Measurements from ENCODE around the gene POU5F1.
A peak's percentile ranks its signal among the peaks of the same experiment; 100 is the strongest.
"Not testable (repeated sequence)": the region's sequence is repeated elsewhere in the genome, so short reads cannot be mapped to it uniquely, and the experiment has no call there.

Gene POU5F1

GRCh38 chr6:31170600-31170881 lies at the start of gene POU5F1:
TSS of gene POU5F1 (minus strand) at chr6:31170682. CDS start at chr6:31170620, 62 bp downstream.
- no peak for DNase-seq

- DNase-seq: no peak
These were observed 45.9 kb upstream of the POU5F1 start for GRCh38 chr6:31216208-31216898.

DNA sequence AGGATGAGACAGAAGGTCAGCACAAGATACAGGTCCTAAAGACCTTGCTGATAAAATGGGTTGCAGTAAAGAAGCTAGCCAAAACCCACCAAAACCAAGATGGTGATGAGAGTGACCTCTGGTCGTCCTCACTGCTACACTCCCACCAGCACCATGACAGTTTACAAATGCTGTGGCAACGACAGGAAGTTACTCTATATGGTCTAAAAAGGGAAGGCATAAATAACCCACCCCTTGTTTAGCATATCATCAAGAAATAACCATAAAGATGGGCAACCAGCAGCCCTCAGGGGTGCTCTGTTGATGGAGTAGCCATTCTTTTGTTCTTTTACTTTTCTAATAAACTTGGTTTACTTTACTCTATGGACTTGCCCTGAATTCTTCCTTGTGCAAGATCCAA lies 44.7 kb upstream of the POU5F1 start:
- DNase-seq: not testable (repeated sequence)

DNA sequence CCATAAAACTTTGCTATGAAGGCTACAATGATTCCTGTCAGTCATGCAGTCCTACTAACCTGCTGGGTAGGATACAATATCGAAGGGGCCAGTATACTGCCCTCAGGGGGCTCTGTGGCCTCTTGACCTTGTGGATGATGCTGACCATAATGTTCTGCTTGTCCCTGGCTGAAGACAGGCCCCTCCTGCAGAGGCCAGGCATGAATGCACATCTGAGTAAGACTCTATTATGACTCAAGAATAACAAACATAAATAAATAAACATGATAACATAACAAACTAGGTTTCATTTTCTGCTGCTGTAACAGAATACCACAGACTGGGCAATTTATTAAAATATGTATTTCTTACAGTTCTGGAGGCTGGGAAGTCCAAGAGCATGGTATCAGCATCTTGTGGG lies 44.0 kb upstream of the POU5F1 start:
- DNase-seq: no peak

DNA sequence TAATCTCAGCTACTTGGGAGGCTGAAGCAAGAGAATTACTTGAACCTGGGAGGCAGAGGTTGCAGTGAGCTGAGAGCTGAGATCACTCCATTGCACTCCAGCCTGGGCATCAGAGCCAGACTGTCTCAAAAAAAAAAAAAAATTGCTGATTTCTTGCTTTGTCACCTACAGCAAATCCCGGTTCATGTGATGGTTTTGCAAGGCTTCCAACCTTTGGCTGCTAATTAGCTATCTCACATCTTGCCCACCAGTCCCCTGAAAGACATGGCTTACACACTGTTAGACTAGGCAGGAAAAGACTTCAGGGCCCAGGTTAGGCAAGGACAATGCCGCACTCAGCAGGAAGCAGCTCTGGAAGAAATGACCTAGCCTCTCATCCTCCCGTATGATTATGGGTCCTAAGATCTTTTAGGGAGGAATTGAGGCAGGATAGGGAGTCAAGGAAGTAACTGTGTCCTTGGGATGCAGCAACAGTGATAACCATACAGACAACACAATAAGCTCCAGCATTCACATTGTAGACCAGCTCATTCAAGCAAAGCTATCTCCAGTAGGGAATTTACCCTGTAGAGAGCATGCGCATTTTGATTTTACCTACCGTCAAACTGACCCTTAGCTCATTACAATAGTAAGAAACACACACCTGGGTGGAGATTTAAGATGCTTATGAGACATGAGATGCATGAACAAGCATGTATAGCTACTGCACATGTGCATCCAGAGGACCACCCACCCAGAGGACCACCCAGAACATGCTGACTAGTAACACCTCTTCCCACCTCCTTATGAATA lies 40.5 kb upstream of the POU5F1 start:
- no peak for DNase-seq

DNA sequence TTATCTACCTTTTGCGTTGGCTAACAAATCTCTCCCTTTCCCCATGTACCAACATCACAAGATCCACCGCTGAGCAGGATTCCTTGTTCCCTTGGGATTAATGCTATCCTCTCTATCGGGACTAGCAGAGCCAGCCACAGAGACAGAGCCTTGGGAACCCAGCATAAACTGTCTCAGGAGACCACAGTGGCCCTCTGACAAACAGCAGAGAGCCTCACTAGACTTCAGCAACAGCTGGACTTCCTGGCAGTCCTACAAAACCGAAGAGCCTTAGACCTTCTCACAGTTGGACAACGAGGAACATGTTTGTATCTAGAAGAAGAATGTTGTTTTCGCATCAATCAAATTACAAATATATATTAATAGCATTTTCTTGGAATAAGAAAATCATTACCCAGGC lies 39.6 kb upstream of the POU5F1 start:
- no peak for DNase-seq

GRCh38 chr6:31209137-31209536 lies 38.7 kb upstream of the POU5F1 start:
- DNase-seq: no peak

- no peak for DNase-seq
These were observed 38.0 kb upstream of the POU5F1 start for GRCh38 chr6:31208506-31208905.

DNA sequence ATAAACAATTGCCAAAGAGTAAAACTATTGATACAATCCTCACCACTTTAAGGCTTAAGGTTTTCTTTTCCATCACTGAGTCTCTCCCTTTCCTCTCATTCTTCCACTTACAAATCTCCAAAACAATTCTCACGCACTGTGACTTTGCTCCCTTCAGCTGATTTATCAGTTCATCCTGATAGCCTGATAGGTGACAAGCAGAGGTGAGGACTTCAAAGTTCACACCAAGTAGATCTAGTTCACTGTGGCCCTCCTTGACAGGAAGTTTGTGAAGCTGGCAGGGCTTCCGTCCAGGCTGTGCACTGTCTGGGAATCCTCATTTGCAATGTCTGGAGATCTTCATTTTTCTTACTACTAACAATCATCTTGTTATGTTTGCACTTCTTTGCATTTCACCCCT lies 35.2 kb upstream of the POU5F1 start:
- no peak for DNase-seq

DNA sequence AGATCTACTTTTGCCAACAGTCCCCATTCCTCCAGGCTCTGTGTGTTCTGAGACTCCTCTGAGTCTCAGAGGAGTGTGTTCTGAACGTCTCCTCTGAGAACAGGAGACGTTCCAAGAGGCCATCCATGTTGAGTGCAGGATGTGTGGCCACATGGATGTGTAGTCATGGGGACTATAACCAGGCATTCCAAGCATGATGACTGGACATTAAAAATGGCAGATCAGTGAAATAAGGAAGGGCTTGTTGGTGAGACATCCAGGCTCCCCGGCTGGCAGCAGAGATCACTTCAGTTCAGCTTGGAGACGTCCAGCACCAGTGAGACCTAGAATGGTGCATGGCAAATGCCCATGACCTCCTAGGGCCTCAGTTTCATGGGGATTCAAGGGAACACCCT lies 34.3 kb upstream of the POU5F1 start:
- no peak for DNase-seq

GRCh38 chr6:31203345-31203979 lies 33.0 kb upstream of the POU5F1 start:
- peak; percentile 34 for DNase-seq

DNA sequence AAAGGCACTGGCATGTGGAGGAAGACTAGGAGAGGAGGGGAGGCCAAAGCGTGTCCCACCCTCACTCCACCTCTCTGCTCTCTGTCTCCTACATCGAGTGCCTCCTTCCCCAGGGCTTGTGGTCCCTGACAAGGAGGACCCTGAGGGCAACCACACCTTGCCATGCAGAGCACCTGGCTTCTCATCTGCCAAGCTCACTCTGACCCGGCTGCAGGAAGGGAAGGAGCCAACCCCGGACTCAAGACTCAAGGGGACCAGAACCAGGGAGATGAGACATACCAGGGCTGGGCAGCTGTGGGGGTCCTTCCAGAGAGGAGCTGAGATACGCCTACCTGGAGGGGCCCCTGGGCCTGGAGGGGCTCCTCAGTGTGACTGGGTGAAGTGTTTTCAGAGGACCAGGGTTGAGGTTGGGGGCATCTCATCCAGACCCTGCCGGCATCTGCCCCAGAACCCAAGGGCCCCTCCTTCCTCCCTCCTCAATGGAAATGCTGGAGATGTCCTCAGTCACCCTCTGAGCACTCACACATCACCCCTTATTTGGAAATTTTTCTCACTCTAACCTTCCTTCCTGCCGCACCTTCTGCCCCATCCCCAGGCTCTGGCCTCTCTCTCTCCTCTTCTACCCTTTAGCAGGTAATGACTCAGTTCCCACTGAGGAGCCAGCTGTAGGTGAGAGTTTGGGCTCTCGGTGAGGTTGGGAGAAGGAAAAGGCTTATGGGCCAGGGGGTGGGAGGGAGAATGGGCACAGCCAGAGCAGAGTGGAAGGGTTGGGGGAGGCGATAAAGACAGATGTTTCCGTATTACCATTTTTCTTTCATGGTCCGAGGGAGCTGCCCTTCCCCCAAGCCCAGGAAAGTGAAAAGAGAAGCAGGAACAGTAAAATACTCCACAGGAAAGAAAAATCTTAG lies 32.0 kb upstream of the POU5F1 start:
- no peak for DNase-seq

- not testable (repeated sequence) for DNase-seq
These were observed 28.6 kb upstream of the POU5F1 start for GRCh38 chr6:31199105-31199452.

DNA sequence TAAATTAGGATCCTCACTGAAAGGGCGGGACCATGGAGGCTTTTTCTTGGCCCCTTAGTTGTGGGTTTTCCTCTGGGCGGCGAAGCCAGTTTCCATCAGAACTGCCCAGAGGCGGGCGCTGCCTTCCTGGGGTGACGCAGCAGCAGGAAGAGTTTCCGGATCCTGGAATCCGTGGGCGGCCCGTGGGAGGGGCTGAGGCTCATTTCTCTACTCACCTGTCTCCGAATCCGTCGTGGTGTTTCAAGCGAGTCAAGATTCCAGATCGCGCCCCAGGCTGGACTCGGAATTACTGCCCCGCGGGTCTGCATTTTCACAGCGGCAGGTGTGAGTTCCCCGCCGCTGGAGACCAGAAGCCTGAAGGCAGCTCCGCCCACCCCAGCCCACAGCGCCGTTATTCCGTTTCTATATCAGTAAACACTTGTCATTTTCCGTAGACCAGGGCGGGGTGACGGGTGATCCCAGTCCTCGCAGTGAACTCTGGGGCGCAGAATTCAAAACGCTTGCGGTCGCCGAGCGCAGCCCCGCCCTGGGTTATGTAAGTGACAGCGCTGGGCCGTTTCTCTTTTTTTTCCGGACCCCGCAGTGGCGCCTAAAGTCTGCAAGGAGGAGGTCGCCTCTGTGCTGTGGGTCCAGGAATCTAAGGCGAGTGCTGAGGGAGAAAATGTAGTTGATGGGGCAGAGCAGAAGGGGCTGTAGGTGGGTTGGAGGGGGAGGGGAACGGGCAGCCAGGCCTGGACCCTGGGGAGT lies 27.2 kb upstream of the POU5F1 start:
- peak; percentile 85 for DNase-seq

- not testable (repeated sequence) for DNase-seq
These were observed 26.0 kb upstream of the POU5F1 start for GRCh38 chr6:31196251-31197022.

DNA sequence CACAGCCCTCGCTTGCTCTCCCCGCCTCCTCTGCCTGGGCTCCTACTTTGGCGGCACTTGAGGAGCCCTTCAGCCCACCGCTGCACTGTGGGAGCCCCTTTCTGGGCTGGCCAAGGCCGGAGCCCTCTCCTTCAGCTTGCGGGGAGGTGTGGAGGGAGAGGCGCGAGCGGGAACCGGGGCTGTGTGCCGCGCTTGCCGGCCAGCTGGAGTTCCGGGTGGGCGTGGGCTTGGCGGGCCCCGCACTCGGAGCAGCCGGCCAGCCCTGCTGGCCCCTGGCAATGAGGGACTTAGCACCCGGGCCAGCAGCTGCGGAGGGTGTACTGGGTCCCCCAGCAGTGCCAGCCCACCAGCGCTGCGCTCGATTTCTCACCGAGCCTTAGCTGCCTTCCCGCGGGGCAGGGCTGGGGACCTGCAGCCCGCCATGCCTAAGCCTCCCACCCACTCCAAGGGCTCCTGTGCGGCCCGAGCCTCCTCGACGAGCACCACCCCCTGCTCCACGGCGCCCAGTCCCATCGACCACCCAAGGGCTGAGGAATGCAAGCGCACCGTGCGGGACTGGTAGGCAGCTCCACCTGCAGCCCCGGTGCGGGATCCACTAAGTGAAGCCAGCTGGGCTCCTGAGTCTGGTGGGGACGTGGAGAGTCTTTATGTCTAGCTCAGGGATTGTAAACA lies 25.0 kb upstream of the POU5F1 start:
- not testable (repeated sequence) for DNase-seq

DNA sequence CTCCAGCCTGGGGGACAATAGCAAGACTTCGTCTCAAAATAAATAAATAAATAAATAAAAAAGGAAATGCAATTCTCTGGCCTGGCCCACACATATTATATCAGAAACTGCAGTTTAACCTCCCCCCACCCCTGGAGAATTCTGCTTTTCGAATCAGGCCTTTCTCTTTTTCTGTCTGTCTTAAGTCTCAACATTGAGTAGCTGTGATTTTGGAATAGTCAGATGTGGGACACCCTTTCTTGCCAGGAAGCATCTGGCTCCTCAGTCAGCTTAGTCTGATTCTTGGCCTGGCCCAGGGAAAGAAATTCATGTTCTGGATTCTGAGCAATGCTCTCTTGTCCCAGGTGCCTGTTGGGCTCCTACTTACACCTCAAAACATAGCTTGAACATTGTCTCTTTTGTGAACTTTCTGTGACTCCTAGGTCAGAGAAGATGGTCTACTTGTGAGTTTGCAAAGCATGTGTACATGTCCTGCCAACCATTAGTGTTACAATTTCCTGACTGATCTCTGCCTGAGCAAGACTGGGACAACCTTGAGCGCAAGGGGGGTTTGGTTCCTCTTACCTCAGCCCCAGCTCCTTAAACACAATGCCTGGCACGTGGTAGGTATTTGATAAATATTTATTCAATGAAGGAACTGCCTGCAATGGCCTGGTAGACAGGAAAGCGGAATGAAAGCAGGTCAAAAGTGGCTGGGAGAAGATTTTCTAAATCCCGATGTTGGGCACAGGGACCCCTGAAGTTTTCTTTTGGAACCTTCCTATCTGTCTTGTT lies 23.8 kb upstream of the POU5F1 start:
- DNase-seq: no peak

DNA sequence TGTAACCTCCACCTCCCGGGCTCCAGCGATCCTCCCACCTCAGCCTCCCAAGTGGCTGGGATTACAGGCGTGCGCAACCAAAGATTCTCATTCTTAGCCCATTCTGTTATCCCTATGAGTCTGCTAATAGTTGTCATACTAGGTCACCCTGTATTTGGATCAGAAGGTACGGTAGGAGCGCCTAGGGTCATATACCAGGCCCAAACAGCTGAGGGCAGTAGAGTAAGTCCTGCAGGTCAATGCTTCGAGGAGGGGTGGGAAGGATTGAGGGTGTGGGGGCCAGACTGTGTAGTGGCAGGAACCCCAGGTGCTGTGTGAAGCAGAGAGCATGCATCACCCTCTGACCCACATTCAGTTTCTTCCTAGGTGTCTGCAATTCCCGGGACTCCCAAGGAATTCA lies 22.7 kb upstream of the POU5F1 start:
- DNase-seq: no peak

DNA sequence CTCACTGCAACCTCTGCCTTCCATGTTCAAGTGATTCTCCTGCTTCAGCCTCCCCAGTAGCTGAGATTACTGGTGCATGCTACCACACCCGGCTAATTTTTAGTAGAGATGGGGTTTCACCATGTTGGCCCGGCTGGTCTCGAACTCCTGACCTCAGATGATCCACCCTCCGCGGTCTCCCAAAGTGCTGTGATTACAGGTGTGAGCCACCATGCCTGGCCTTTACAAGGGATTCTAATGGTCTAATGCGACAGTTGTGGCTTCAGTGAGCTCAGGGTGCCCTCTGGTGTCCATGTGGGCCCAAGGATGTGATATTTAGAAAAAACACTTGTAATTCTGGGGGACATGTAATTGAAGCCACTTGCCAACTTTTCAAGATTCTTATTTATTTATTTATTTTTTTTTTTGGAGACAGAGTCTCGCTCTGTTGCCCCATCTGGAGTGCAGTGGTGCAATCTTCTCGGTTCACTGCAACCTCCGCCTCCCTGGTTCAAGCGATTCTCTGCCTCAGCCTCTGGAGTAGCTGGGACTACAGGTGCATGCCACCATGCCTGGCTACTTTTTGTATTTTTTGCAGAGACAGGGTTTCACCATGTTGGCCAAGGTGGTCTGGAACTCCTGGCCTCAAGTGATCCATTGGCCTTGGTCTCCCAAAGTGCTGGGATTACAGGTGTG lies 22.1 kb upstream of the POU5F1 start:
- DNase-seq: peak; percentile 21

GRCh38 chr6:31190488-31190887 lies 20.0 kb upstream of the POU5F1 start:
- DNase-seq: no peak

Data from DMS79 treated with DMSO at 0.1 percent for 48 hours (cell line).